ENCODE measurements around the gene PCDHA1.
"Not testable (repeated sequence)": the region's sequence is repeated elsewhere in the genome, so short reads cannot be mapped to it uniquely, and the experiment has no call there.

The PCDHA1 gene

DNA sequence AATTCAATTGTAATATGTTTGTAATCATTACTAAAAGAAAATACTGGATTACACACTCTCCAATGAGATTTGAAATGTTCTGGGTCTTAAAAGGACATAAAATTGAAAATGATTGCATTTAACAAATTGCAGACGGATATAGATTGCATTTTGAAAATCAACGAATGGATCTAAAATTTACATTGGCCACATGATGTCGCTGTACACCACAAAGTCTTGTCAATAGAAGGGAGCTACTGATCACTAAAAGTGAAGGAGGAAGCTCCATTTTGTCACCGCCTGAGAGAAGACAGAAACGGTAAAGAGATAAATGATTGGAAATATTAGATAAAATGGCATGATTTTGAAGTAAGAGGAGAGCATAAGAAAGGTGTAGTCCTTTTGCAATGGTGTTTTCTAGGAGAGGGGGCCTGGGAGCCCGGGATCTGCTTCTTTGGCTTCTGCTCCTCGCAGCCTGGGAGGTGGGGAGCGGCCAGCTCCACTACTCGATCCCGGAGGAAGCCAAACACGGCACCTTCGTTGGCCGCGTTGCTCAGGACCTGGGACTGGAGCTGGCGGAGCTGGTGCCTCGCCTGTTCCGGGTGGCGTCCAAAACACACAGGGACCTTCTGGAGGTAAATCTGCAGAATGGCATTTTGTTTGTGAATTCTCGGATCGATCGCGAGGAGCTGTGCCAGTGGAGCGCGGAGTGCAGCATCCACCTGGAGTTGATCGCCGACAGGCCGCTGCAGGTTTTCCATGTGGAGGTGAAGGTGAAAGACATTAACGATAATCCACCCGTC is at the start of gene PCDHA1:
TSS of gene PCDHA1 (plus strand) at position 236 of the 782 bp plus-strand sequence.
- no peak for DNase-seq

DNA sequence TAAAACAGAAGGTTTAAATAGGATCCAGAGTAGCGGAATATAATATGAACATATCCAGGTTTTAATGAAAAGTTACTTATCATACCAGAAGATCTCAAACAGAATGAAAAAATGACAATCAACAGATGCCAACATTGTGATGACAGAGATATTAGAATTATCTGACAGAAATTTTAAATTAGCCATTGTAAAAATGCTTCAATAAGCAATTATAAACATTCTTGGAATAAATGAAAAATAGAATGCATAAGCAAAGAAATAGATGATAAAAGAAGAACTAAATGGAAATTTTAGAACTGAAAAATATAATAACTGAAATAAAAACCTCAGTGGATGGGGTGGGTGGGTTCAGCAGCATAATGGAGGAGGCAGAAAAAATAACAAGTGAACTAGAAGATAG is 48.5 kb upstream of the PCDHA1 start:
- DNase-seq, result no peak

- no peak for DNase-seq
Observed at GRCh38 chr5:140741967-140742366, 44.0 kb upstream of the PCDHA1 start.

DNA sequence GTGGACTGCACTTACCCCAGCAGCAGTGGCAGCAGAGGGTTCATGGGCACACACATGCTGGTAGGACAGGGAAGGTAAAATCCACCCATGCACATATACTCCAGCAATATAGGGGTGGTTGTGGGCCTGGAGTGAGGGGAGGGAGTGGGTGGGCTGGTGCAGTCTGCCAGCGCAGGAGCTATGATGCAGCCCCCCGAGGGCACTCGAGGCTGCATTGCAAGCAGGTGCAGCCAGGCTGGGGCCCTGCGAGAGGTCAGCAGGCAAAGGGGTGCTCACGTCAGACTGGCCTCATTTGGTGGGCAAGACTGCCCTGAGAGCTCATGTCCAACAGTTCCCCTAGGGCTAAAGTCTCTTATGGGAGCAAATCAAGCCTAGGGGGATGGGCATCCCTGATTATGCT is 32.4 kb upstream of the PCDHA1 start:
- no peak for DNase-seq

DNA sequence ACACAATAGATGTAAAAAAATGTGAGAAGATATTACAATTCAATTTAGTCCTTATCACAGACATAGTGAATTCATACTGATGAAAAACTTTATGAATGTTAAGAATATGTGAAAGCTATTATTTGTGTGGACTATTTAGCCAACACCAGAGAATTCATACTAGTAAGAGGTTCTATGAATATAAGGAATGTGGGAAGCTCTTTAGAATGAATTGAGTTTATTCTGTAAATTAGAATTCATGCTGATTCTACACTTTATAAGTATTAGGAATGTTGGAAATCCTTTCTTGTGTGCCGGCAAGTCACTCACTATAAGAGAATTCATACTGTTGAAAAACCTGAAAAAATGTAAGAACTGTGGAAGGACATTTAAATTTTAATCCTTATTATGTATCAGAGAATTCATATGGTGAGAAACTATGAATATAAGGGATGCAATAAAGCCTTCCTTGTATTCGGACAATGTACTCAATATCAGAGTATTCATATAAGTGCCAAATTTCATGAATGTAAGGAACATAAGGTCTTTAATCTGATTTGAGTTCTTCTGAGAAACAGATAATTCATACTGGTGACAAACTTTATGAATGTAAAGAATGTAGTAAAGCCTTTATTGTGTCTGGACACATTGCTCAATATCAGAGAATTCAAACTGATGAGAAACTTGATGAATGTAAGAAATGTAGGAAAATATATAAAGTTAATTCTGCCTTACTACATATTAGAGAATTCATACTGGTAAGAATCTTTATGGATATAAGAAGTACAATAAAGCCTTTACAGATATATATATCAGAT is 21.6 kb upstream of the PCDHA1 start:
- no peak for DNase-seq

DNA sequence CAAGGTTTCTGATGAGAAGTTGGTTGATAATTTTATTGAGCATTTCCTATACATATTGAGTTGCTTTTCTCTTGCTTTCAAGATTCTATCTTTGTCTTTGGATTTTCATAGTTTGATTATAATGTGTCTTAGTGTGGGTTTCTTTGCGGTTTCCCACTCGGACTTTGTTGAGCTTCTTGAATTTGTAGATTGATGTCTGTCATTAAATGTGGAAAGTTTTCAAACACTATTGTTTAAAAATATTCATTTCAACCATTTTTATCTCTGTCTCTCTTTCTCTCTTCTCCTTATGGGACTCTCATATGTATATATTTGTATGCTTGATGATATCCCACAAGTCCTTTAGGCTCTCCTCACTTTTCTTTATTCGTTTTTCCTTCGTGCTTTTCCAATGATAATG is 18.5 kb upstream of the PCDHA1 start:
- DNase-seq, result no peak

DNA sequence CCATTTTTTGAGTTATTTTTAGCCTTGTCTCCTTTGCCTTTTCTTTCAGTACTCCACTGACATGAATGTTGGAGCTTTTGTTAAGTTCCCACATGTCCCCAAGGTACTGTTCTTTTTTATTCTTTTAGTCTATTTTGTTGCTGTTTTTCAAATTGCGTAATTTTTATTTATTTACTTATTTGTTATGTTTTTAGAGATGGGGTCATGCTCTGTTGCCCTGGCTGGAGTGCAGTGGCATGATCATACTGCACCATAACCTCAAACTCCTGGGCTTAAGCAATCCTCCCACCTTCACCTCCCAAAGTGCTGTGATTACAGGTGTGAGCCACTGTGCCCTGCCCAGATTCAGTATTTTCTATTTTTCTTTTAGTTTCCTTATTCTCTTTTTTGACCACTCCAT is 5.4 kb upstream of the PCDHA1 start:
- DNase-seq, result no peak

- not testable (repeated sequence) for DNase-seq
Observed at GRCh38 chr5:140787422-140787821, 1.5 kb downstream of the PCDHA1 start.

DNA sequence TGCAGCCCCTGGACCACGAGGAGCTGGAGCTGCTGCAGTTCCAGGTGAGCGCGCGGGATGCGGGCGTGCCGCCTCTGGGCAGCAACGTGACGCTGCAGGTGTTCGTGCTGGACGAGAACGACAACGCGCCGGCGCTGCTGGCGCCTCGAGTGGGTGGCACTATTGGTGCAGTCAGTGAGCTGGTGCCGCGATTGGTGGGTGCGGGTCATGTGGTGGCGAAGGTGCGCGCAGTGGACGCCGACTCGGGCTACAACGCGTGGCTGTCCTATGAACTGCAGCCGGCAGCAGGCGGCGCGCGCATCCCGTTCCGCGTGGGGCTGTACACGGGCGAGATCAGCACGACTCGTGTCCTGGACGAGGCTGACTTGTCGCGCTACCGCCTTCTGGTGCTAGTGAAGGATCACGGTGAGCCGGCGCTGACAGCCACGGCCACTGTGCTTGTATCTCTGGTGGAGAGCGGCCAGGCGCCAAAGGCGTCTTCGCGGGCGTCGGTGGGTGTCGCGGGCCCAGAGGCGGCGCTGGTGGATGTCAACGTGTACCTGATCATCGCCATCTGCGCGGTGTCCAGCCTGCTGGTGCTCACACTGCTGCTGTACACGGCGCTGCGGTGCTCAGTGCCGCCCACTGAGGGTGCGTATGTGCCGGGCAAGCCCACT is 2.0 kb downstream of the PCDHA1 start:
- not testable (repeated sequence) for DNase-seq

GRCh38 chr5:140791089-140791488 is 5.1 kb downstream of the PCDHA1 start:
- no peak for DNase-seq

GRCh38 chr5:140794595-140795258 is 8.8 kb downstream of the PCDHA1 start, which contains the start of gene PCDHA2:
PCDHA2 (plus strand) TSS chr5:140794852.
- DNase-seq, result no peak

DNA sequence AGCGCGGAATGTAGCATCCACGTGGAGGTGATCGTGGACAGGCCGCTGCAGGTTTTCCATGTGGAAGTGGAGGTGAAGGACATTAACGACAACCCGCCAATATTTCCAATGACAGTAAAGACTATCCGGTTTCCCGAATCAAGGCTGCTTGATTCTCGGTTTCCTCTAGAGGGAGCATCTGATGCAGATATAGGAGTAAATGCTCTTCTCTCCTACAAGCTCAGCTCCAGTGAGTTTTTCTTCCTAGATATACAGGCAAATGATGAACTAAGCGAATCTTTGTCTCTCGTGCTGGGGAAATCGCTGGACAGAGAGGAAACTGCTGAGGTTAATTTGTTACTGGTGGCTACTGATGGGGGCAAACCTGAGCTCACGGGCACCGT is 9.3 kb downstream of the PCDHA1 start:
- DNase-seq, result no peak

GRCh38 chr5:140796072-140796717 is 10.3 kb downstream of the PCDHA1 start:
- DNase-seq, result not testable (repeated sequence)

GRCh38 chr5:140796718-140797095 is 10.8 kb downstream of the PCDHA1 start:
- no peak for DNase-seq

- peak; percentile 39 for DNase-seq
Observed at GRCh38 chr5:140800816-140801493, 15.0 kb downstream of the PCDHA1 start, which contains the start of gene PCDHA3. PCDHA3 (plus strand) TSS chr5:140801057.

- no peak for DNase-seq
Observed at GRCh38 chr5:140801494-140801841, 15.5 kb downstream of the PCDHA1 start.

- DNase-seq, result not testable (repeated sequence)
Observed at GRCh38 chr5:140802381-140802780, 16.4 kb downstream of the PCDHA1 start.

GRCh38 chr5:140802781-140803271 is 16.9 kb downstream of the PCDHA1 start:
- DNase-seq, result no peak

DNA sequence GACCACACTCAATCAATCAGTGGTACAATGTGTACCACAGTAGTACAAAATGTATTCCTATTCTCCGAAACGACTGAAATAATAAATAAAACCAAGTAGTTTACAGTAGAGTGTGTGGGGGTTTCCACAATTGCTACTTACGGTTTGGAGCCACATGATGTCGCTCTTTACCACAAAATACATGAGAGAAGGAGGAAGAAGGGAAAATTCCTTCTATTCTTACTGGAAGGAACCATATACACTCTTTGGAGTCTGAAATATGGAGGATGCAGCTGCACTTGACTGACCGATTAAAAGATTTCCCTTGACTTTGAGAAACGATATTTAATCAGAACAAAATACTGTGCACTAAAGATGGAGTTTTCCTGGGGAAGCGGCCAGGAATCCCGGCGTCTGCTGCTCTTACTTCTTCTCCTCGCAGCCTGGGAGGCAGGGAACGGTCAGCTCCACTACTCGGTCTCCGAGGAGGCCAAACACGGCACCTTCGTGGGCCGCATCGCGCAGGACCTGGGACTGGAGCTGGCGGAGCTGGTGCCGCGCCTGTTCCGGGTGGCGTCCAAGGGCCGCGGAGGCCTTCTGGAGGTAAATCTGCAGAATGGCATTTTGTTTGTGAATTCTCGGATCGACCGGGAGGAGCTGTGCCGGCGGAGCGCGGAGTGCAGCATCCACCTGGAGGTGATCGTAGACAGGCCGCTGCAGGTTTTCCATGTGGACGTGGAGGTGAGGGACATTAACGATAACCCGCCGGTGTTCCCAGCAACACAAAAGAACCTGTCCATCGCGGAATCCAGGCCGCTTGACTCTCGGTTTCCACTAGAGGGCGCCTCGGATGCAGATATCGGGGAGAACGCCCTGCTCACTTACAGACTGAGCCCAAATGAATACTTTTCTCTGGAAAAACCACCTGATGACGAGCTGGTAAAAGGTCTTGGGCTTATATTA is 21.2 kb downstream of the PCDHA1 start, which contains the start of gene PCDHA4:
TSS of gene PCDHA4 (plus strand) at position 235 of the 942 bp plus-strand sequence.
- no peak for DNase-seq

DNA sequence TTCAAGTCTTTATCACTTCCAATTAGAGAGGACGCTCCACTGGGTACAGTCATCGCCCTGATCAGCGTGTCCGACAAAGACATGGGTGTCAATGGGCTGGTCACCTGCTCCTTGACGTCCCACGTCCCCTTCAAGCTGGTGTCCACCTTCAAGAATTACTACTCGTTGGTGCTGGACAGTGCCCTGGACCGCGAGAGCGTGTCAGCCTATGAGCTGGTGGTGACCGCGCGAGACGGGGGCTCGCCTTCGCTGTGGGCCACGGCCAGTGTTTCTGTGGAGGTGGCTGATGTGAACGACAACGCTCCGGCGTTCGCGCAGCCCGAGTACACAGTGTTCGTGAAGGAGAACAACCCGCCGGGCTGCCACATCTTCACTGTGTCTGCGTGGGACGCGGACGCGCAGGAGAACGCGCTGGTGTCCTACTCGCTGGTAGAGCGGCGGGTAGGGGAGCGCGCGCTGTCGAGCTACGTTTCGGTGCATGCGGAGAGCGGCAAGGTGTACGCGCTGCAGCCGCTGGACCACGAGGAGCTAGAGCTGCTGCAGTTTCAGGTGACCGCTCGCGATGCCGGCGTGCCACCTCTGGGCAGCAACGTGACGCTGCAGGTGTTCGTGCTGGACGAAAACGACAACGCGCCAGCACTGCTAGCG is 22.4 kb downstream of the PCDHA1 start:
- not testable (repeated sequence) for DNase-seq
